Transverse colon (tissue), 3 donors: ENCODE results near the gene TARP.

Source experiments
- CTCF ChIP-seq, 5 experiments: fragments of 200-600 bp in 3 of 5; fragments of 450-650 bp in 2 of 5; sonication (generic) in 3 of 5; IDR thresholded peaks; 1 replicate in 2 of 5; 2 replicates in 3 of 5; pipeline ENCODE4 v1.5.1; 2016 to 2017; ENCODE audit warnings: antibody characterized with exemption in 5 of 5, inconsistent platforms in 3 of 5, mild to moderate bottlenecking in 2 of 5, moderate library complexity in 1 of 5
- POLR2A ChIP-seq: fragments of 450-650 bp; IDR thresholded peaks from one replicate; pipeline ENCODE4 v1.6.1; 2016; ENCODE audit warnings: antibody characterized with exemption, mild to moderate bottlenecking, moderate library complexity

GRCh38 chr7:38257350-38257677 is 16.1 kb downstream of the TARP start:
- TF ChIP-seq POLR2A, result no peak
- no peak for TF ChIP-seq CTCF (IDR thresholded peaks at IDR 0.05)
